ENCODE results near the gene PTDSS2.
"Not testable (repeated sequence)": the region's sequence is repeated elsewhere in the genome, so short reads cannot be mapped to it uniquely, and the experiment has no call there.

PTDSS2 gene

GRCh38 chr11:508956-509355 lies 58.9 kb downstream of the PTDSS2 start:
- no peak for DNase-seq

- DNase-seq, result no peak
Measured at GRCh38 chr11:512761-513595, 62.9 kb downstream of the PTDSS2 start.

- DNase-seq, result no peak
Measured at GRCh38 chr11:514606-515005, 64.5 kb downstream of the PTDSS2 start.

- DNase-seq, result no peak
Measured at GRCh38 chr11:515131-515530, 65.1 kb downstream of the PTDSS2 start.

GRCh38 chr11:516400-516799 lies 66.3 kb downstream of the PTDSS2 start:
- DNase-seq, result no peak

GRCh38 chr11:516918-517685 lies 67.0 kb downstream of the PTDSS2 start:
- DNase-seq, result not testable (repeated sequence)

GRCh38 chr11:518463-519202 lies 68.6 kb downstream of the PTDSS2 start:
- DNase-seq, result peak; percentile 84

GRCh38 chr11:520428-521176 lies 70.5 kb downstream of the PTDSS2 start:
- no peak for DNase-seq

- DNase-seq, result no peak
Measured at GRCh38 chr11:521177-521688, 71.2 kb downstream of the PTDSS2 start.

- DNase-seq, result no peak
Measured at GRCh38 chr11:526192-526591, 76.1 kb downstream of the PTDSS2 start.

- no peak for DNase-seq
Measured at GRCh38 chr11:528166-528814, 78.2 kb downstream of the PTDSS2 start.

- DNase-seq, result no peak
Measured at GRCh38 chr11:528815-529727, 79.0 kb downstream of the PTDSS2 start.

- DNase-seq, result no peak
Measured at GRCh38 chr11:529728-530411, 79.8 kb downstream of the PTDSS2 start.

- DNase-seq, result no peak
Measured at GRCh38 chr11:530960-531831, 81.1 kb downstream of the PTDSS2 start.

- DNase-seq, result no peak
Measured at GRCh38 chr11:531919-532526, 81.9 kb downstream of the PTDSS2 start.

GRCh38 chr11:532527-532985 lies 82.5 kb downstream of the PTDSS2 start:
- DNase-seq, result no peak

- DNase-seq, result no peak
Measured at GRCh38 chr11:532986-533585, 83.0 kb downstream of the PTDSS2 start.

Measured in CD4-positive, alpha-beta T cell treated with Interferon gamma for 1 hour (primary cell).